ENCODE data around the gene SPACA4. TPM values are rescaled to one million over a fixed set of nuclear protein-coding genes. Genes with fewer than 3 reads are reported as not detected.
"Not testable (repeated sequence)": the region's sequence is repeated elsewhere in the genome, so short reads cannot be mapped to it uniquely, and the experiment has no call there.

Gene SPACA4
- not detected in 2 replicates for total RNA-seq

DNA sequence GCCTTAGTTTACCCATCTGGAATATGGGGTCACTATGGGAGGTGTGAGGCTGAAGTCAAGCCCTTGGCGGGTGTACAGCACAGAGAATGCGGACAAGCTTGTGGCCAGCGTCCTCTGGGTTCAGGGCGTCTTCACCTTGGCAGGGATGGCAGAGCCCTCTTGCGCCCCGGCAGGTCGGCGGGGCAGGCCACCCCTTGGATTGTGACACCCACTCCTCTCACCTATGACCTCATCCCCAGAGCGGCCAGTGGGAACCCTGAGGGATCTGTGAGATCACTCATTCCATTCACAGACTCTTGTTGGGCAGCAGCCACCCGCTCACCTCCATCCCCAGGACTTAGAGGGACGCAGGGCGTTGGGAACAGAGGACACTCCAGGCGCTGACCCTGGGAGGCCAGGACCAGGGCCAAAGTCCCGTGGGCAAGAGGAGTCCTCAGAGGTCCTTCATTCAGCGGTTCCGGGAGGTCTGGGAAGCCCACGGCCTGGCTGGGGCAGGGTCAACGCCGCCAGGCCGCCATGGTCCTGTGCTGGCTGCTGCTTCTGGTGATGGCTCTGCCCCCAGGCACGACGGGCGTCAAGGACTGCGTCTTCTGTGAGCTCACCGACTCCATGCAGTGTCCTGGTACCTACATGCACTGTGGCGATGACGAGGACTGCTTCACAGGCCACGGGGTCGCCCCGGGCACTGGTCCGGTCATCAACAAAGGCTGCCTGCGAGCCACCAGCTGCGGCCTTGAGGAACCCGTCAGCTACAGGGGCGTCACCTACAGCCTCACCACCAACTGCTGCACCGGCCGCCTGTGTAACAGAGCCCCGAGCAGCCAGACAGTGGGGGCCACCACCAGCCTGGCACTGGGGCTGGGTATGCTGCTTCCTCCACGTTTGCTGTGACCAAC is at the start of gene SPACA4:
SPACA4 (plus strand) TSS at position 280 of the 896 bp plus-strand sequence; CDS start at position 517, 237 bp downstream.
- DNase-seq (ENCODE audit: low read depth in 2 of 2) = no peak

DNA sequence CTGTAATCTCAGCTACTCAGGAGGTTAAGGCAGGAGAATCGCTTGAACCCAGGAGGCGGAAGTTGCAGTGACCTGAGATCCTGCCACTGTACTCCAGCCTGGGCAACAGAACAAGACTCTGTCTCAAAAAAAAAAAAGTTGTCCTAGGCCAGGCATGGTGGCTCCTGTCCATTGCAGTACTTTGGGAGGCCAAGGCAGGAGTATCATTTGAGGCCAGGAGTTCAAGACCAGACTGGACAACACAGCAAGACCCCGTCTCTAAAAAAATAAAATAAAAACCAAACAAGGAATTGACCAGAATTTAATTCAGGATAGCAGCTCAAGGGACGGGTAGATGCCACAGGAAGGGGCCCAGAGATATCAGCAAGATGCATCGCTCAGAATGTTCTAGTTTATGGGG is 49.7 kb upstream of the SPACA4 start:
- no peak for DNase-seq (ENCODE audit: low read depth in 2 of 2)

GRCh38 chr19:48558018-48558684 is 48.4 kb upstream of the SPACA4 start:
- DNase-seq (ENCODE audit: low read depth in 2 of 2) = peak in 1 of 2 donors; percentile 71

DNA sequence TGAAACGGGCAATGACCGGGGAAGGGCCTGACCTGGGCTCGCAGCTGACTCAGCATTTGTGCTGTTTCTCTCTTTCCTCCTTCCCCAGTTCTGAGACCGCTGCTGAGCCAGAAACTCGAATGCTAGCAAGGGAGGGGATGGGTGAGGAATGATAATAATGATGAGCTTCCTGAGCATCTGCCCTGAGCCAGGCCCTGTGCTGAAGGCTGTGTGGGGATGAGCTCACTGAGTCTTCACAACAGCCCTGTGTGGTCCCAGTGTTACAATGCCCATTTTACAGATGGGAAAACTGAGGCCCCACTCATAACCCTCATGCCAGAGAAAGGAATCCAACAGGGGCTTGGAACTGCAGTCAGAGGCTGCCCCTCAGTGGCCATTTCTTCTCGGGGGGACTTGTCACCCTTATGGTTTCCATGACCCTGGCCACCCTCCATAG is 46.4 kb upstream of the SPACA4 start:
- DNase-seq (ENCODE audit: low read depth in 2 of 2) = peak; percentile 28 to 40

DNA sequence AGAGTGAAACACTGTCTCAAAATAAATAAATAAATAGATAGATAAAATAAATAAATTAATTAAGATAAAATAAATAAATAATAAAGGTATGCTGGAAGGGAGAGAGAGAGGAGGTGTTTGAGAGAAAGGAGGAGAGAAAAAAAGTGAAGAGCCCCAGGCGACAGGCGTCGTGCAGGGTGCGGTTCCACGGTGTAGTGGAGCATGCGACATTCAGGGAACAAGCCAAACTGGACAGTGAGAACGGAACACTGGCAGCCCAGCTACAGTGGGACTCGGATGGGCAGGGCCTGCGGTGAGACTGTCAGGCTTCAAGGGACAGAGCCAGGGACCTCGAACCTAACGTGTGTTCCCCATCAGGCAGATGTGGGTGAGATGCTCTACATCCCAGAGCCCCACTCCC is 45.1 kb upstream of the SPACA4 start:
- DNase-seq (ENCODE audit: low read depth in 2 of 2) = no peak

DNA sequence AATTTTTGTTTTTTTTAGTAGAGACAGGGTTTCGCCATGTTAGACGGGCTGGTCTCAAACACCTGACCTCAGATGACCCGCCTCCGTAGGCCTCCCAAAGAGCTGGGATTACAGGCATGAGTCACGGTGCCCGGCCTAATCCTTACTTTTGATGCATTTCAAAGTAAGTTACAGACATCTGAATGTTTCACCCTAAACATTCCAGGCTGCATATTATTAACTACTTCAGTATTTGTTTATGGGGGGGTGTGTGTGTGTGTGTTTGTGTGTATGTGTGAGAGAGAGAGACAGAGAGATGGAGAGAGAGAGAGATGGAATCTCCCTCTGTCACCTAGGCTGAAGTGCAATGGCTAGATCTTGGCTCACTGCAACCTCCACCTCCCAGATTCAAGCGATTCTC is 41.5 kb upstream of the SPACA4 start:
- DNase-seq (ENCODE audit: low read depth in 2 of 2) = no peak

GRCh38 chr19:48568345-48568886 is 38.1 kb upstream of the SPACA4 start:
- peak; percentile 54 to 79 for DNase-seq (ENCODE audit: low read depth in 2 of 2)

- DNase-seq (ENCODE audit: low read depth in 2 of 2) = no peak
These were observed 36.7 kb upstream of the SPACA4 start for GRCh38 chr19:48569814-48570213.

DNA sequence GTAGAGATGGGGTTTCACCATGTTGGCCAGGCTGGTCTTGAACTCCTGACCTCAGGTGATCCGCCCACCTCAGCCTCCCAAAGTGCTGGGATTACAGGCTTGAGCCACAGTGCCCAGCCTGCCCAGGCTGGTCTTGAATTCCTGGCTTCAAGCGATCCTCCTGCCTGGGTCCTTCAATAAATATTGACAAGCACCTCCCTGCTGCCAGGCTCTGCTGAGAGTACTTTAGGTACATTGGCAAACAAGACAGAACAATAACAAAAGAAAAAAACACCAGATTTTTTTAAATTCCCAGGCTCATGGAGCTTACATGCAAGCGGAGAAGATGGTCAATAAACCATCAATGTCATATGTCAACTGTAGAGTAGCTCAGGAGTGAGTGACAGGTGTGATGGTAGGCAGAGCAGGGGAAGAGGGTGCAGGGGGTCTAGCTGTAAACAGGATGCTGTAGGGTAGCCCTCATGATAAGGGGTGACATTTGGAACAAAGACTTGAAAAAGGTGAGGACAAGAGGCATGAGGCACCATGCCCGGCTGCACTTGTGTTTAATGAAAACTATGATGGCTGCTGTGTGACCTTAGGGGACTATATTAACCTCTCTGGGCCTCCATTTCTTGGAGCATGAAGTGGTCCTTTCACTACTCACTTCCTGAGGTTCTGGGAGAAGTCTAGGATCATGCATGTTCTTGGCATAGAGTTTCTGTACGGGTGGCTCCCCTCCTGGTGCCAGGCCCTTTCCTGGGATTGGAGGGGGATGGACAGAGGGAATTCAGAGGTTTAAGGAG is 35.0 kb upstream of the SPACA4 start:
- DNase-seq (ENCODE audit: low read depth in 2 of 2) = no peak

DNA sequence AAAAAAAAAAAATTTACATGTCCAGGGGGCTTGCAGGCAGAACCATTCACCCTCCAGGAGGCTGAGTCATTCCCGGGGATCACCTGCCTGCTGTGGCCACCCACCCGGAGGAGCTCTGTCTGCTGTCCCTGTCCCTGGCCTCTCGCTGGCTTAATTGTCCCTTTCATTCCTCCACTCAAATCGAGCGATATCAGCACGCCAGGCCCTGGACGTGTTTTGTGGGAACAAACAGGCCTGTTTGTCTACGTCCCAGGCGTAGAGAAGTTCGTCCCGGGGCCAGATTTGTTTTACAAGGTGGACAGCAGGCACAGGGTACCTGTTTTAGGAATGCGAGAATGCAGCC is 33.4 kb upstream of the SPACA4 start:
- DNase-seq (ENCODE audit: low read depth in 2 of 2) = no peak

GRCh38 chr19:48575931-48576622 is 30.5 kb upstream of the SPACA4 start:
- no peak for DNase-seq (ENCODE audit: low read depth in 2 of 2)

DNA sequence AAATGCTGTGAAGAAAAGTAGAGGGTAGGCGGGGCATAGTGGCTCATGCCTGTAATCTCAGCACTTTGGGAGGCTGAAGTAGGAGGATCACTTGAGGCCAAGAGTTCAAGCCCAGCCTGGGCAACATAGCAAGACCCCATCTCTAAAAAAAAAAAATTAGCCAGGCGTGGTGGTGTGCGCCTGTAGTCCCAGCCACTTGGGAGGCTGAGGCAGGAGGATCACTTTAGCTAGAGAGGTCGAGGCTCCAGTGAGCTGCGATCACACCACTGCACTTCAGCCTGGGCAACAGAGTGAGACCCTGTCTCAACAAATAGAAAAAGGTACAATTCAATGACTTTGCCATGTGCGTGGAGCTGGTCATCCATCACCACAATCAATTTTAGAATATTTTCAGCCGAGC is 28.6 kb upstream of the SPACA4 start:
- DNase-seq (ENCODE audit: low read depth in 2 of 2) = not testable (repeated sequence)

DNA sequence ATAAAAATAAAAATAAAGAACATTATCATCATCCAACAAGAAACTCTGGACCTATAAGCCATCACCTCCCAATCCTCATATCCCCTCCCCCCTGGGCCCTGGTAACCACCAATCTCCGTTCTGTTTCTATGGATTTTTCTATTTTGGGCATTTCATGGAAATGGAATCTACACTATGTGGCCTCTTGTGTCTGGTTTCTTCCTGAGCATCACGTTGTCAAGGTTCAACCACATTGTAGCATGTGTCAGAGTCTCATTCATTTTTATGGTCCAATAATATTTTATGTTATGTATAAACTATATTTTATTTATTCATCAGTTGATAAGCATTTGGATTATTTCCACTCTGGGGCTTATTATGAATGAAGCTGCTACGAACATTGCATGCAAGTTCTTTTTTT is 27.7 kb upstream of the SPACA4 start:
- DNase-seq (ENCODE audit: low read depth in 2 of 2) = no peak

DNA sequence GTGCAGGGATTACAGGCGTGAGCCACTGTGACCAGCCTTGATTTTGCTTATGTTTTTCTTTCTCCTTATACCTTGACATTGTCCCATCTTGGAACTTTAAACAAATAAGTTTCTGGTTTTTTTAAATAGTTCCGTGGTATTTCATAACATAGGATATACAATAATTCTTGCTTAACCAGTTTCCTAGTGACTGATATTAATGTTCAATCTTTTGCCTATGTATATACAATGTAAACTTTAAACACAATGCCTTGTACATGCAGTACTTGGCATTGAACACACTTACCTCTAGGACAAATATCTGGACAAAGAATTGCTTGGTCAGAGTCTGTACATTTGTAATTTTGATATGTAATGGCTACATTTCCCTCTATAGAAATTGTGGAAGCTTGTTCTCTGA is 24.4 kb upstream of the SPACA4 start:
- DNase-seq (ENCODE audit: low read depth in 2 of 2) = no peak

- DNase-seq (ENCODE audit: low read depth in 2 of 2) = no peak
These were observed 19.2 kb upstream of the SPACA4 start for GRCh38 chr19:48587387-48587786.

DNA sequence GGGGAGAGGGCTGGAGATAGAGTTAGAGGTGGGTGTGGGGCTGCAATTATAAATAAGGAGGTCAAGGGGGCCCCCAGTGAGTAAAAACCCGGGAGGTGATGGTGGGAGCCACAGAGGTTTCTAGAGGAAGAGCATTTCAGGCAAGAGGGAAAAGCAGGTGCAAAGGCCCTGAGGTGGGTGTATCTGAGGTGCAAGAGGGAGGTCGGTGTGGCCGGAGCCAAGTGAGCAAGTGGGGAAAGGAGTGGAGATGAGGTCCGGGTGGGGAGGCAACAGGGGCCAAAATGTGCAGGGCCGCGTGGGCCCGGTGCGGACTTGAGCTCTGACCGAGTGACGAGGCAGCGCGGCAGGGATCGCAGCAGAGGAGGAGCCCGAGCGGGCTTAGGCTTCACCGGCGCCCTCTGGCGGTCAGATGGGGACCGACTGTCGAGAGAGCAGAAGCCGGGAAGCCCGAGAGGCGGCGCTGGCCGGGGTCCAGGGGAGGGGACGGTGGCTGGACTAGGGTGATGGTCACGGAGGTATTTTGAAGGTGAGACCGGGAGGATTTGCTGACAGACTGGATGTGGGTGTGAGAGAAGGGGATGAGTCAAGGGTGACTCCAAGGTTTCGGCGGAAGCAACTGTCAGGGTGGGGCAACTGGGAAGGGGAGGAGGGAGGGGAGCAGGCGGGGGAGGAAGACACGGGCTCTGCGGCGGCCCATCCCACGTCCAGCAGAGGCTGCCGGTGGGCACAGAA is 17.7 kb upstream of the SPACA4 start:
- peak; percentile 82 to 90 for DNase-seq (ENCODE audit: low read depth in 2 of 2)

DNA sequence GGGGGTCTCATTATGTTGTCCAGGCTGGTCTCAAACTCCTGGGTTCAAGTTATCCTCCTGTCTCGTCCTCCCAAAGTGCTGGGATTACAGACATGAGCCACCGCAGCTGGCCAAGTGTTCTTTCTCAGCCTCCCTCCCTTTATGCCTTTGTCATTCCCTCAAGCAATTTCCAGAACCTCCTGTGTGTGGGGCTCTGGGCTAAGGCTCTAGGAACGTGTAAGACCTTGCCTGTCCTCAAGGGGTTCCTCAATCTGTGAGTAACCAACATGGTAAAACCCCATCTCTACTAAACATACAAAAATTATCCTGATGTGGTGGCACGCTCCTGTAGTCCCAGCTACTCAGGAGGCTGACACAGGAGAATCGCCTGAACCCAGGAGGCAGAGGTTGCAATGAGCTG is 15.5 kb upstream of the SPACA4 start:
- peak in 1 of 2 donors; percentile 16 for DNase-seq (ENCODE audit: low read depth in 2 of 2)

GRCh38 chr19:48595171-48595570 is 11.4 kb upstream of the SPACA4 start:
- no peak for DNase-seq (ENCODE audit: low read depth in 2 of 2)

DNA sequence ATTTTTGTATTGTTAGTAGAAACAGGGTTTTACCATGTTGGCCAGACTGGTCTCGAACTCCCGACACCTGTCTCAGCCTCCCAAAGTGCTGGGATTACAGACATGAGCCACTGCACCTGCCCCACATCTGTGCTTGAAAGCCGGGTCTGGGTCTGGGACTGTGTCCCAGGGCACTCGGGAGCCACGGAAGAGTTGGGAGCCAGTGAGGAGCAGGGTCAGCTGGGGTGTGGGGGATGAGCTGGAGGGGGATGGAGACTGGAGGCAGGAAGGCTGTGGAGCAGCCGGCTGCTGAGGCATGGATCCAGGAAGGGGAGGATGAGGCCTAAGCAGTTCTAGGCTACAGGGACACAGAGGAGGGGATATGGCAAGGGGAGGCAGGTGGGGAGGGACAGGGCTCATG is 10.7 kb upstream of the SPACA4 start:
- DNase-seq (ENCODE audit: low read depth in 2 of 2) = no peak

- DNase-seq (ENCODE audit: low read depth in 2 of 2) = no peak
These were observed 10.3 kb upstream of the SPACA4 start for GRCh38 chr19:48596237-48596636.
